HUDEP-2 (cell line): ENCODE results near the gene C17orf113.

Source experiments
- DNase-seq, 76 experiments: peaks; one replicate each; lab custom pipeline; 2025; ENCODE audit not compliant: unreplicated experiment in 76 of 76; lab: John Stamatoyannopoulos, UW

C17orf113 gene

DNA sequence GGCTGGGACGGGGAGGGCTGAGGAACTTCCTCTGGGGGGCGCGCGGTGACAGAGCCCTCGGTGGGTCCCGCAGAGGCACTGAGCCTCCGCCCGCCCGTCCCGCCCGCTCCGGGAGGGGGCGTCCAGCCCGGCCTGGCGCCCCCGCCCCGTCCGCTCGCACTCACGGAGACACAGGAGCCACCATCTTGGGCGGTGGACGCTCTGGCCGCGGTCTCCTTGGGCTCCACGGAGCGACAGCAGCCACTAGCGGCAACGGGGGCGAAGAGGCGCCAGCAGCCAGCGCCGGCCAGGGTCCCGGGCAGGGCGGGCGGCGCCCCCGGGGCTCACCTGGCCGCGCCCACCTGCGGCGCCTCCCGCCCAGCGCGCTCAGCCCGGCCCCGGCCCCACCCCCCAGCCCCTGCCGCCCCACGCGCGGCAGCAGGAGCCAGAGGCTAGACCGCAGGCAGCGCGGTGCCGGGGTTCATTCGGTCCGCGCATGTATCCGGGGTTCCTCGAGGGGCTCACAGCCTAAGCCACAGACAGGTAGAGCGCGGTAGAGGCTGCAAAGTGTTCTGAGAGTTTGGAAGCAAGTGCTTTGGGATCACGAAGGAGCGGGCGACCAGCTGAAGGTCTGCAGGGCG, at the start of gene C17orf113:
TSS of gene C17orf113 (minus strand) at position 209 of the 620 bp plus-strand sequence. CDS start 7,225 bp downstream, outside the sequence.
- DNase-seq: peak in 30 of 76 experiments; percentile 9 to 49 (median 20)

DNA sequence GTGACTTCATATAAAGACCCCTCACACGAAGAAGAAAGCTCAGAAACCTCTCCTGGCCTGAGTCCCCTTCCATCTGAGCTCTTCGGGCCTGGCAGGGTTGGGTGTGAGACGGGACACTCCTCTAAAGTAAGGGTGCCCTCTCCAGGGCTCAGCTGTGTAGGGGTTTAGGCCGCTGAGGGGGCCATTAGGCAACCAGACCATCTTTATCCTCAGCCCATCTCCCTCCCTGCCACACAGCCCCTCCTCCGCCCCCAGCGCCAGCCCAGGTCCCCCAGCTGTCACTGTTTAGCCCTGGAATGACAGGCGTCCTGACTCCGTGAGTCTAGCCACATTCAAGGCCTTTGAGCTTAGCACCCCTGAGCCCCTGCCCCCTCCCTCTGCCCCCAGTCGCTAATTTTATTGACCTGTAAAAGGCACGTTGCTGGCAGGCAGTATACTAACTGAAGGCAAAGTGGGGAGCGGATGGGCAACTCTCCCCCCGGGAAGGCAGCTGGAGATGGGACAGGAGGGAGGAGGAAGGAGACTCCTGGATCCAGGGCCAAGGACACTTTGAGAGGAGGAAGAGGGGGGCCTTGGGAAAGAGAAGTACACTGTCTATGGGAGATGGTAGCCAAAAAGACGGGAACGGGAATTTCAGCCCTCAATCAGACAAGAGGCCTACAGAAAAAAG, 48.5 kb upstream of the C17orf113 start:
- no peak for DNase-seq

DNA sequence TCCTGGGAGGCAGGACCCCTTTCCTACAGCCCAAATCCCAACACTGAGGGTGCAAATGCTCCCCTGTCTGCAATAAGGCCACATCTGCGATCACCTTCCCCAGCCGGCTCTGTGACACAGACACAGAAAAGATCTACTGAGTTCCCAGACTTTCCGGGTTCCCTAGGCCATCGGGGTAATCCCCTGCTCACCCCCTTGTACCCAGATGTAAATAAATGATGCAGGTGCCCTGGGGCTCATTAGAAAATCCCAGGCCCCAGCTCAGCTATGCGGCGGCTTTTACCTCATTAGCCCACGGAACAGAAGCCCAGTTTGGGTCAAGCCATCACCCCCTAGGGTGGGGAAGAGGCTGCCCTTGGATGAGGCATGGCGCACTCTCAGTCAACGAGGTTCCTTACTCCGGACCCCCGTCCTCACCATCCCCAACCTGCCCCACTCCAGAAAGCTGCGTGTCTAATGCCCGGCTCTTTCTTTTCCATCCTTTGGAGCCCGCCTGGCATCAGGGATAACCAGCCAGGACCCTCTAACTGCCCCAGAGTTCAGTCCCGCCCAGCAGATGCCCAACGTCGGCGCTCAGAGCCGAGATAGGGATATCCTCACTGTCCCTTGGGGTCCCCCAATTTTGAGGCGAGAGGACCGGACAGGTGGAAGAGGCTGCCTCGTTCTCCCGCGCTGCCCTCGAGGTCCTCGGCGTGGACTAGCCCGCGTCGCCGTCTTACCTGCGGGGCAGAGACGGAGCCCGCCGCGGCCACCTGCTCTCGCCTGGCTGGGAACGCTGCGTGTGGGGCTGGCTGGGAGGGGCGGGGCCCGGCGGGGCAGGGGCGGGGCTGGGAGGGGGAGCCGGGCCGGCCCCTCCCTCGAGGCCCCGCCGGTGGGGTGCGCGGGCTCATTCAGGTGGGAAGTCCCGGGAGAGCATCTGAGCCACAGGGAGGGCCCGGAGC, 47.6 kb upstream of the C17orf113 start, which contains the start of gene ZNF385C:
TSS of gene ZNF385C (minus strand) at position 783 of the 941 bp plus-strand sequence. CDS start 35,417 bp downstream, outside the sequence.
- DNase-seq: no peak

DNA sequence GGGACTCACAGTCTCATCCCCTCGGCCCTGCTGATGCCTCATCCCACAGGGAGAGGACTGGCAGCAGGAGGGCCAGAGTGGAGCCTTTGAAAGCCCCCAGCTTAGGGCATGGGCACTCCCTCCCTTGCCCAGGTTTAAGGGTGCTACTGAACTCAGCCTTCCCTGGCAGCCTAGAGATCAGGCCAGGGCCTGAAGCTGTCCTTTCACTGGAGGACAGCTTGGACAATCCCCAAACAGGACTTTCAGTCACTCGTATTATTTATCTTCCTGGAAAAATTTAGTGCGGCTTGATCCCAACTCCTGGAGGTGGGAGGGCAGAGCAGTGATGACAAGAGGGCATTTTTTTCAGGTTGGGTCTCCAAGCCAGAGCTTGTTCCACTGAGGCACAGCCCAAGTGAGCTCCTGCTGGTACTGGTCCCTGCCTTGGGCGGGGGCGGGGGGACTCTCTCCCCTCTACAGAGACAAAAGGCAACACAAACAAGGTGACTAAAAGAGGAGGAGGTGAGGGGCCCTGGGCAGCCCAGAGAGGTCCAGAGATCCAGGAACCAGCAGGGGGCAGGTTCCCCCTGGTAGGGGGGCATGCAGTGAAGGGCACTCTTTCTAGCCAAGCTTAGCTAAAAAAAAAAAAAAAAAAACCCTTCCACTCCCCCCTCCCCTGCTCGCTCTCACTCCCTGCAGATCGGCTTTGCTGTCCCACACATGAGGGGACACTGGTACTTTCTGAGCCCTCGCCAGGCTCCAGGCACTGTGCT, 46.1 kb upstream of the C17orf113 start:
- DNase-seq: no peak

DNA sequence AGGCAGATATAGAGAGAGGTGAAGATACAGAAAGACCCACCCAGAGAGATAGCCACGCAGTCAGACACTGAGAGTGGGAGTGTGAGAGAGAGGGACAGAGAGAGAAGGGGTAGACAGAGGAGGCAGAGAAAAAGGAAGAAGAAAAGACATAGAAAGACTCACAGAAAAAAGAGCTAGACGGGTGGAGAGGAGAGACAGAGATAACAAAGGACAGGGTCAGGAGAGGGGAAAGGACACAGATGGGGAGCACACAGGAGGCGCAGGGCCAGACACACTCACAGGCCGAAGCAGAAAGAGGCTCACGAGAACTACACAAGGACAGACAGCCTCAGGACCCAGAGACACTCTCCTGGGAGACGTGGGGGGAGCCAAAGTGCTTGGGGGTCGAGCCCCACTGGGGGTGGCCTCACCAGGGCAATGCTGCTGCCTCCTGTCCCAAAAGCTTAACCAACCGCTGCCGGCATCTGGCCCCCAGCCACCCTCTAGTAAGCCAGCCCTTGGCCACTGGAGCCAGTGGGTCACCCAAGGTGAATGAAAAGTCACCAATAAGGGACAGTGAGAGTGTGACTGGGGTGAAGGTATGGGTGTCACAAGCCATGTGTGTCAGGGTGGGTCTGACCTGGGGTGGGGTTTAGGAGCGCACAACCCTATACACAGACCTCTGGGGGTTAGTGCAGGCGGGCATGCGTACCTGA, 44.1 kb upstream of the C17orf113 start:
- no peak for DNase-seq

DNA sequence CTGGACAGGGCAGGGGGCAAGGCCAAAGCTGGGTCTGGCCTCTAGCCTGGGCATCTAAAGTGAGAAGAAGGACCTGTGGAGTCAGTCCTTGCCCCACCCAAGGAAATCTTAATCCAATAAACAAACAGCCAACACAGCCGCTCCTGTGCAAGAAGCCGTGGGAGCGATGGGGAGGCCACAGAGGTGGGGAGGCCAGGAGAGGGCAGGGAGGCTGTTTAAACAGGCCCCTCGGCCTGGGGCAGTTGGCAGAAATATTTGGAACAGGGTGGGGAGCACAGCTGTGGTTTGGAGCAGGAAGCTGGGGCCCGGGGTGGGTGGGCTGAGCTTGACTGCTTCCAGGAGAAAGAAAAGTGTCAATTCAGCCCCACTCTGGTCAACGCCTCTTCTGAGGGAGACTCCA, 42.5 kb upstream of the C17orf113 start:
- no peak for DNase-seq

DNA sequence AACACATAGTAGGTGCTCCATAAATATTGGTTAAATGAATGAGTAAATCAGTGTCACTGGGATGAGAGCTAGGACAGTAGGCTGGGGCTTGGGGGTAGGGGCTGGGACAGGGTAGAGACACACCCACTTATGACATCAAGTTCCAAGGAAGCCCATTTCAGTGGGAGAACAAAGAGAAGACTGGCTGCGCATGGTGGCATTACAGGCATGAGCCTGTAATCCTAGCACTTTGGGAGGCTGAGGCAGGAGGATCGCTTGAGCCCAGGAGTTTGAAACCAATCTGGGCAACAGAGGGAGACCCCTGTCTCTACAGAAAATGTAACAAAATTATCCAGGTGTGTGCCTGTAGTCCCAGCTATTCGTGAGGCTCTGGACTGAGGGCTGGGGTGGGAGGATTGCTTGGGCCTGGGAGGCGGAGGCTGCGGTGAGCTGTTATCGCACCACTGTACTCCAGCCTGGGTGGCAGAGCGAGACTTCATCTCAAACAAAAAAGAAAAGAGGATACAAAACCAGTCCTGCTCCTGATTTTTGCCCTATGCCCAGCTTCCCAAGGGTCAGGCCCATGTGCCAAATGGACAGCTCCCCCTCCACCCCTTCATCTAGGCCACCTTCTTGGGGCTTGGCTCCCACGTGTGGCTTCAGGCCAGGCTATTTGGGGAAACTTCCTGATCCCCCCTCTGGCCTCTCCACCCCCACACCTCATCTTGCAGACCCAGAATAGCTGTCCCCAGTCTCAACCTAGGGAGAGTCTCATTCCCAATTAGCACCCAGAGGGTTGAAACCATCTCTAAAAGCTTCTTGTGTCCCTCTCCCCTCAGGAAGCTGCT, 40.8 kb upstream of the C17orf113 start:
- DNase-seq: peak in 3 of 76 experiments; percentile 4 to 14 (median 5)

DNA sequence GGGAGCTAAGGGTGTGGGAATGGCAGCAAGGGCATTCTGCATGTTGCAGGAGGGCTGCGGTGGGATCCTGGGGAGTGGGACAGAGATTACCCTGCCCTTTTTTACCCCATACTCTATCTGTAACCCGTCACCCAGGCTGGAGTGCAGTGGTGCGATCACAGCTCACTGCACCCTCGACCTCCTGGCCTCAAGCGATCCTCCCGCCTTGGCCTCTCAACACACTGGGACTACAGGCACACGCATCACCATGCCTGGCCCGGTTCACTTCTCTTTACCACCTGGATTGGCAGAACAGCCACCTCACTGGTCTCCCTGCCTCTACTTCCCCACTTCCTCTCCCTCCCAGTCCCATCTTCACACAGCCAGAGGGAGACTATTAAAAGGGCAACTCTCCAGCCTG, 38.3 kb upstream of the C17orf113 start:
- no peak for DNase-seq

DNA sequence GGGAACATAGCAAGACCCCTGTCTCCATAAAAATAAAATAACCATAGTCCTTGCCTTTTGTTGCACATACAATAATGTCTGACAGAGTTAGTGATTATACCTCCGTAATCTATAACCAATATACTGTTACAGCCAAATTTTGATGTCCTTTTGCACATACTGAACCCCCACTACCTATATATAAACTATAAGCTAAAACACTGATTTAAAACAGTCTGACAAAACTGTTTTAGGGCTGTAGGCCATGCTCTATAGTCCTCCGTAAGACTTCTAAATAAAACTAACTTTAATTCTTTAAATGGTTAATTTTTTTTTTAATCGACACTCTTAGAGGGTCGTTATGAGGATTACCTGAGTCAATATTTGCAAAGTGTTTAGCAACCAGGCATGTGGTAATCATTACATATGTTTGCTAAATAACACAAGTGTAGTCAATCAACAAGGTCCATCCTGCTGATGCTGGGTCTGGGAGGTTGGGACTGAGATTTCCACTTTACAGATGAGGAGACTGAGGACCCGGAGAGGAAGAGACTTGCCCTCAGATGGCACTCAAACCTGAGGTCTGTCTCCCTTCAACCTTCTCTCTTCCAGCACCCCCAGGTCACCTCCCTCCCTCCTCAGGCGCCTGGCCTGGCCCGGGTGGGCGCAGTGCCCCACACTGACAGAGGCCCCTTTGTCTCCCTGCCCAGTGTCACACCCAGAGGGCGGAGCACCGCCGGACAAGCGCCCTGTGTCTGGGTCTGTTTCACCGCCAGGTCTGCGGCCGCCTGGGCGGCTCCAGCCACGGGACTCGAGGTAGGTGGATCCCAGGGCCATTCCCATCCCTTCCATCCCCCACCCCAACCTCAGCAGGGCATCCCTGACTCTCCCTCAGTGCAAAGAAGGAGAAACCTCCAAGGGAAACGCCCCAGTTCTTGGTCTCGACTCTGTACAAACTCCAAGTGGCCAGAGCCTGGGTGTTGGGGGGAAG, 37.6 kb upstream of the C17orf113 start:
- no peak for DNase-seq

DNA sequence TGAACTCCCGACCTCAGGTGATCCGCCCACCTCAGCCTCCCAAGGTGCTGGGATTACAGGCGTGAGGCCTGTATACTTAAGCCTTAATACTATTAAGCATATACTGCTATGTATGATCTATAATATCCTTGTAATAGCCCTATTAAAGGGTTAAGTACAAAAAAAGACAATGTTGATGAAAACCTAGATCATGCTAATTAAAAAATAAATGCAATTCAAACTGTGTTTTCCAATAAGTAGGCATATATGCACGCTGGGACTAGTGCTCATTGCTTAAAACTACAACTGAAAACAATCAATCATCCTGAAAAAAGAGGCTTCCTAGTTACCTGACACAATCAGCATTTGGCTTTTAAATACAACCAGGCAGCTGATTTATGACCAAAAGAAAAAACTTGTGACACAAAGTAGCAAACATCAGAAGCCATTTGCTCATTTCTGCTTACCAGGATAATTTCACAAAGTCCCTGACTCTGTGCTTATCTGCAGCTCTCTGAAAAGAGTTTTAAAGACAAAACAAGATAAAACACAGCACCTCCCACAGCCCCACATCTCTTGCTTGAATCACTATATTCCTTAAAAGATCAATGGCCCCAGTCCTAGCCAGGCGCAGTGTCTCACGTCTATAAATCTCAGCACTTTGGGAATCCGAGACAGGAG, 36.8 kb upstream of the C17orf113 start:
- DNase-seq: peak in 2 of 76 experiments; percentile 4 to 11

DNA sequence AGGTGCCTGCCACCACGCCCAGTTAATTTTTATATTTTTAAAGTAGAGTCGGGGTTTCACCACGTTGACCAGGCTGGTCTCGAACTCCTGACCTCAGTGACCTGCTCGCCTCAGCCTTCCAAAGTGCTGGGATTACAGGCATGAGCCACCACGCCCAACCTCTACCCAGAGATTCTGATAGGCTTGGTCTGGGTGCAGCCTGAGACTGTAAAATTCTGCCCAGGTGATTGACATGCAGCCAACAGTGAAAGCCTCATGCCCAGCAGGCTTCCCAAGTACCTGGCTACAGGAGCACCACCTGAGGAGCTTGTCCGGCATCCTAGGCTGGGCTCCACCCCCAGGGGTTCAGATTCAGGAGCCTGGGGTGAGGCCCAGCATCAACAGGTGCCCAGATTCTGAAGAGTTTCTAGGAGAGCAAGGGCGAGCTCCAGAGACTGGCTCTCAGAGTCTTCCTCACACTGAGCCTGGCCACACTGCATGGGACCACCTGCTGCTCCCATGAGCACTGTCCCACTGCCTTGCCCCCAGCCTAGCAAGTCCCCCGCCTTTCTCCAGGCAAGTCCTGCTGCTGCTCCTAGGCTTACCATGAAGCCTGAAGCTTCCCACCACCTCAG, 31.2 kb upstream of the C17orf113 start:
- DNase-seq: no peak

DNA sequence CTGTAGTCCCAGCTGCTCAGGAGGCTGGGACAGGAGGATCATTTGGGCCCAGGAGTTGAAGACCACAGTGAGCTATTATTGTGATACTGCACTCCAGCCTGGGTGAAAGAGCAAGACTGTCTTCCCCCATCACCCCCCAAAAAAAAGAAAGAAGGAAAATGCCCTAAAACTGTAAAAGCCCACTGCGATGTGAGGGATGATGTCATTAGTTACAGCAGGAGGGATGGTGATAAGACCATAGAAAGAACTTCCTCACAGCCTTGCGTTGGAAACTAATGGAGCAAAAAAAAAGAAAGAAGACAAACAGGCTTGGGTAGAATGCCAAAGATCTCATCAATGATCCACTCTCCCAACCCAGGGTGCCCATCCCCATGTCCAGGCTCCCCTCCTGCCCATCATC, 29.1 kb upstream of the C17orf113 start:
- no peak for DNase-seq

DNA sequence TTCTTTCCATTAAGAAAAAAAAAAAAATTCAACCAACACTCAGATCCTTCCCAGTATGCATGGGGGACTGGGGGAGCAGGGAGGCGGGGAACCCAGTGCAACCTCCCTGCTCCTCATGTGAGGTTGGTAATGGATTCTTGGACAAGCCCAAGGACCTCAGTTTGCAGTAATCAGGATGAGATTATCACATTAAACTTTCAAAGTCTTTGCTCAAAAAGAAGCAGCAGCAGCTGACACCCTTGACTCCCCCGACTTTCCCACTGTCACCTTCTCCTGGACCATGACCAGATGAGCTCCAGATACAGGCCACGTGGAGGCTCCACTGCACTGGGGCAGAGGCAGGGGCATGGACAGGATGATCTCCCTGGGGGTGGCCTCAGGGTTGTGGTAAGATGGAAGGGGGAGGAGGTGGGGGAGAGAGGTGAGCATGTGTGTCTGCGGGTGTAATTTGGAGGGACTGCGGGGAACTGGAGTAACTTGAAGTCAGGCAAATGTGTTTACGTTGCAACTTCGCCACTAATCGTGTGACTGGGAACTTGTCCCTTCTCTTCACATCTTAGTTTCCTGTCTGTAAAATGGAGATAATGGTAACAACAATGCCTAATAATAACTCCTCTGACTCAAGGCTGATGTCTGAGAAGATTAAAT, 28.1 kb upstream of the C17orf113 start:
- peak in 9 of 76 experiments; percentile 9 to 56 (median 15) for DNase-seq

DNA sequence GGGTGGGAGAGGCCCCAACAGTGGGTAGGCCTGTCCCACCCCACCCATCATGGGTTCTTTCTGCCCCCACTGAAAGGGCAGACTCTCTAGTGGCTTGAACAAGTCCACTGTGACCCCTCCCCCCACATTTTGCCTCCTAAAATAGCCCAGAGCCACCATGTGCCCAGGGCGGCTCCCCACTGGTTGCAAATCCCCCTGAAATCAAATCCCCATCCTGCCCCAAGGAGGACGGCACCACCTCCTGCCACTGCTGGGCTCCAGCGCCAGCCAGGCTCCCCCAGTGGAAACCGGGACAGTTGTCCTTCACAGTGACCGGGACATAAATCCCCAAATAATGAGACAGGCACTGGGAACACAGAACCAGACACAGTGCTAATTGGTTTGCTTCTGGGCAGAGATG, 27.4 kb upstream of the C17orf113 start:
- no peak for DNase-seq

DNA sequence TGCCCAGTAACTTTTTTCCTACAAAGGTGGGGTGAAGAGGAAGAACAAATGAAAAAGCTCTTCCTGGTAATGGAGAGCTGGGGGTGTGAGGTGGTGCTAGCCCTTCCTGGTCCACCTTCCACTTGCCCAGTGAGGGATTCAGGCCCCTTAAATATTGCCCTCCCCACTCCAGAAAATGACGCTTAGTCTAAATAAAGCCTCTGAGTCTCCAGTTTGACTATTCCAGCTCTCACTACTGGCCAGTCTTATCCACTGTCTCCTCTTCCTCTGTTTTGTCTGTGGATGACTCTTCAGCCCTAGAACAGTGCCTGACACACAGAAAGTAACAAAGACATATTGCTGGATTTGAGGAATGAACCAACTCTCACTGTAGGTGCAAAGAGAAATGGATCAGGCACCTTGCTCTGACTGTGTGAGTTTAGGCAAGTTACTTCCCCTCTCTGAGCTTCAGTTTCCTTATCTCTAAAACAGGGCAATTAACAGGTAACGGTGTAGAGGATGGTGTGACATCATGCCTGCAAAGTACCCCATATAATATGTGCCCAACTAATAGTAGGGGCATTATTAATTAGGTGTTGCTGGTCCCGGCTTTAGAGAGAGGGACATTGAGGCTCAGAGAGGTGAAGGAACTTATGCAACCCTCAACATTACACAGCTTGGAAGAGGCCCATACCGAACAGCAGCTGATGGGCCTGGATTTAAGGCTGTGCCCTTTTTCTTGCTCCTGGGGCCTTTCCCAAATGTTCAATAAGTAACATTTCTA, 26.6 kb upstream of the C17orf113 start:
- no peak for DNase-seq

DNA sequence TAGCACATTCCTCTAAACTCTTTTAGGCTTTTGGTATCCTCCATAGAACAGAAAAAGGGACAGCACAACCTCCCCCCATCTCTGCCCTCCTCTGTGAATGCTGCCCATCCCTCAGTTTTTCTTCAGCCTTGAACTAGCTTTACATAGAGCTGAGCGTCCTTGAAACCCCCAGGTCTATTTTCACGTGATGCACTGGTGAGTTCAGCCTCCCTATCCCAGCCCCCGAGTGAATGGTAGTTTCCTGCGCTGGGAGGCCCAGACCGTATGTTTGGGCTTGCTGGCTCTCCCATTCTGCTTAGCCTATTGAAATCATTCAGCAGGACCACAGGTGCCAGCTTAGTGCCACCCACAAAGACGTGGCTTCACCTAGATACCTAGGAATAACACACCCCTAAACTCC, 25.4 kb upstream of the C17orf113 start:
- DNase-seq: no peak
